Stimulated activated CD8-positive, alpha-beta memory T cell treated with anti-CD3 and anti-CD28 coated beads, Interleukin-7, amount 100 ng/mL, for 48 hours (primary cell): Measurements from ENCODE around the gene SIRT3.
A peak's percentile ranks its signal among the peaks of the same experiment; 100 is the strongest.
"Not testable (repeated sequence)": the region's sequence is repeated elsewhere in the genome, so short reads cannot be mapped to it uniquely, and the experiment has no call there.

Experiments
- DNase-seq, 2 donors: peaks; one replicate each; pipeline ENCODE4 v3.0.0-alpha.2; 2020; ENCODE audit warnings: low read depth in 1 of 2; ENCODE audit errors: extremely low read depth in 1 of 2

SIRT3 gene

GRCh38 chr11:244376-244775, 8.2 kb upstream of the SIRT3 start:
- DNase-seq = no peak

- no peak for DNase-seq
Observed at GRCh38 chr11:241634-242033, 5.5 kb upstream of the SIRT3 start.

- no peak for DNase-seq
Observed at GRCh38 chr11:240315-240714, 4.2 kb upstream of the SIRT3 start.

GRCh38 chr11:238346-238745, 2.2 kb upstream of the SIRT3 start:
- DNase-seq = not testable (repeated sequence)

GRCh38 chr11:236774-237767, 929 bp upstream of the SIRT3 start, which contains the start of gene PSMD13:
Gene PSMD13, plus strand, starts transcription at chr11:236976. Its CDS starts 74 bp downstream, at chr11:237050.
- peak; percentile 87 for DNase-seq

GRCh38 chr11:235609-235996, 539 bp downstream of the SIRT3 start:
- peak in 1 of 2 donors; percentile 70 for DNase-seq

- DNase-seq = no peak
Observed at GRCh38 chr11:235180-235579, 962 bp downstream of the SIRT3 start.

- DNase-seq = no peak
Observed at GRCh38 chr11:232783-233565, 3.2 kb downstream of the SIRT3 start.

- no peak for DNase-seq
Observed at GRCh38 chr11:230431-230830, 5.7 kb downstream of the SIRT3 start.

GRCh38 chr11:227824-228379, 8.2 kb downstream of the SIRT3 start:
- DNase-seq = no peak

GRCh38 chr11:225734-226453, 10.2 kb downstream of the SIRT3 start:
- no peak for DNase-seq

- no peak for DNase-seq
Observed at GRCh38 chr11:224424-224823, 11.7 kb downstream of the SIRT3 start.

- no peak for DNase-seq
Observed at GRCh38 chr11:223884-224283, 12.3 kb downstream of the SIRT3 start.

- no peak for DNase-seq
Observed at GRCh38 chr11:223026-223789, 12.9 kb downstream of the SIRT3 start.

GRCh38 chr11:221998-222789, 13.9 kb downstream of the SIRT3 start:
- no peak for DNase-seq

- no peak for DNase-seq
Observed at GRCh38 chr11:221539-221938, 14.6 kb downstream of the SIRT3 start.

GRCh38 chr11:220641-221215, 15.4 kb downstream of the SIRT3 start:
- not testable (repeated sequence) for DNase-seq

- no peak for DNase-seq
Observed at GRCh38 chr11:218815-219593, 17.1 kb downstream of the SIRT3 start.
